SK-N-MC (cell line): Measurements from ENCODE around the gene DMAC2L.

Experiments
- EZH2 ChIP-seq: fragments of 200-600 bp; sonication (generic); IDR thresholded peaks from one replicate; pipeline ENCODE4 v1.6.1; 2017; ENCODE audit warnings: antibody characterized with exemption
- POLR2AphosphoS5 ChIP-seq: IDR thresholded peaks from 2 replicates; pipeline ENCODE4 v1.6.1; 2012; ENCODE audit warnings: mild to moderate bottlenecking, low read depth, low read length, borderline replicate concordance

- TF ChIP-seq EZH2 (no peak), POLR2AphosphoS5 (no peak)
These were observed 8.2 kb upstream of the DMAC2L start for GRCh38 chr14:50303744-50304471.
